T-helper 1 cell (primary cell): ENCODE measurements around the gene CPB1.
A peak's percentile ranks its signal among the peaks of the same experiment; 100 is the strongest.

Source experiments
- DNase-seq, 5 donors: peaks; one replicate each; pipeline ENCODE4 v3.0.0-alpha.2; 2012 to 2020

CPB1 gene

GRCh38 chr3:148833223-148833622, 5.6 kb downstream of the CPB1 start:
- no peak for DNase-seq

GRCh38 chr3:148839805-148840204, 12.2 kb downstream of the CPB1 start:
- DNase-seq = no peak

- DNase-seq = no peak
Measured at GRCh38 chr3:148840451-148840850, 12.8 kb downstream of the CPB1 start.

- DNase-seq = no peak
Measured at GRCh38 chr3:148845756-148846395, 18.3 kb downstream of the CPB1 start.

GRCh38 chr3:148847351-148847750, 19.7 kb downstream of the CPB1 start:
- no peak for DNase-seq

- no peak for DNase-seq
Measured at GRCh38 chr3:148848410-148848809, 20.8 kb downstream of the CPB1 start.

GRCh38 chr3:148852271-148852992, 24.8 kb downstream of the CPB1 start:
- DNase-seq = no peak

- DNase-seq = no peak
Measured at GRCh38 chr3:148853076-148853475, 25.5 kb downstream of the CPB1 start.

GRCh38 chr3:148854061-148854460, 26.4 kb downstream of the CPB1 start:
- DNase-seq = no peak

- DNase-seq = no peak
Measured at GRCh38 chr3:148856384-148856783, 28.8 kb downstream of the CPB1 start.

GRCh38 chr3:148857316-148857715, 29.7 kb downstream of the CPB1 start:
- DNase-seq = no peak

GRCh38 chr3:148861277-148861869, 33.8 kb downstream of the CPB1 start:
- DNase-seq = peak in 1 of 5 donors; percentile 21

GRCh38 chr3:148863297-148863696, 35.7 kb downstream of the CPB1 start:
- DNase-seq = no peak

GRCh38 chr3:148863814-148864213, 36.2 kb downstream of the CPB1 start:
- no peak for DNase-seq

GRCh38 chr3:148865049-148865448, 37.4 kb downstream of the CPB1 start, which contains the start of gene CPA3:
TSS of gene CPA3 (plus strand) at chr3:148865296. CDS start at chr3:148865308, 12 bp downstream.
- DNase-seq = no peak

- DNase-seq = no peak
Measured at GRCh38 chr3:148866261-148866660, 38.6 kb downstream of the CPB1 start.

- DNase-seq = no peak
Measured at GRCh38 chr3:148873270-148873927, 45.8 kb downstream of the CPB1 start.

GRCh38 chr3:148873977-148874376, 46.4 kb downstream of the CPB1 start:
- no peak for DNase-seq

- no peak for DNase-seq
Measured at GRCh38 chr3:148878095-148878494, 50.5 kb downstream of the CPB1 start.

GRCh38 chr3:148879256-148879655, 51.6 kb downstream of the CPB1 start:
- no peak for DNase-seq

- DNase-seq = no peak
Measured at GRCh38 chr3:148880681-148881080, 53.1 kb downstream of the CPB1 start.

GRCh38 chr3:148881286-148881685, 53.7 kb downstream of the CPB1 start:
- DNase-seq = no peak

GRCh38 chr3:148882288-148882687, 54.7 kb downstream of the CPB1 start:
- DNase-seq = no peak

GRCh38 chr3:148883163-148883562, 55.6 kb downstream of the CPB1 start:
- no peak for DNase-seq
